ENCODE measurements around the gene C8G. TPM values are rescaled to one million over a fixed set of nuclear protein-coding genes. Genes with fewer than 3 reads are reported as not detected.
A peak's percentile ranks its signal among the peaks of the same experiment; 100 is the strongest.

The C8G gene
- total RNA-seq, 2 donors from 2014 or later = 3.9 to 8.3 TPM

DNA sequence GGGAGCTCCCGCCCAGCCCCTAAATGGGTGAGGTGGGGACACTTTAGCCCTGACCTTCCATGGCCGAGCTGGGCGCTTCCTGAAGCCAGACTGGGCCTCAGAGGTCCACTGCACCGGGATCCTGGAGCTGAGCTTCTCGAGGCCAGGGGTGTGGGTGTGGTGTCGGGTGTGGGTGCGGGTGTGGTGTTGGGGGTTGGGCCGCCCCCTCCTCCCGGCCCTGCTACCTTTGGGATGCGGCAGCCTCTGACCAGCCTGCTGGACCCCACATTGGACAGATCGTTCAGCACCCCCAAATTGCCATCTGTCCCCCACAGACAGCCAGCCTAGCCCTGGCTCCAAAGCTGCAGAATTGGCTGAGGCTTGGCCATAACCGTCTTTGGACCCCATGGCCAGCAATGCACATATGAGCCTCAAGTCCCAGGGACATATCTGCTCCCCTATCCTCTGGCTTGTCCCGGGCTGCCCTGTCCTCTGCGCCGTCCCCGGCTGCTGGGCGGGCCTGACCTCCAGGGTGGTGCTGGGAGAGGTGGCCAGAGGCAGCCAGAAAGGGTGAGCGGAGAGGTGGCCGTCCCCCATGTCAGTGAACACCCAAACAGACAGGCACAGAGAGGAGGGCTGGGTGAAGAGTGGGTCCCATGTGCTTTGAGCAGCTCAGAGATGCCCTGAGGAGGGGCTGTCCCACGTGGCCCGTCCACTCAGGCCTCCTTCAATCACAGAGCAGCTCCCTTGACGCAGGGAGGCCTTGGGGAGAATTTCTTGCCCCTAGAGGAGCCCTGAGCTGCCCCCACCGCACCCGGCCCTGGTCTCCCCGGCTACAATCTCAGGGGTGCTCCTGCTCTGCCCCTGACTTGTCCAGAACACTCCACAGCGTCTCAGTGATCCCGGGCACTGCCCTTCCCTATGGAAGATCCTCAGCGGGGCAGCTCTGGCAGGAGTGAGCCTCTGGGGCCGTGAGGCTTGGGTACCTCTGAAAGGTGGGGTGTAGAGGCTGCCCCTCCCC is 28.9 kb downstream of the C8G start:
- ATAC-seq (no peak), DNase-seq (no peak)

DNA sequence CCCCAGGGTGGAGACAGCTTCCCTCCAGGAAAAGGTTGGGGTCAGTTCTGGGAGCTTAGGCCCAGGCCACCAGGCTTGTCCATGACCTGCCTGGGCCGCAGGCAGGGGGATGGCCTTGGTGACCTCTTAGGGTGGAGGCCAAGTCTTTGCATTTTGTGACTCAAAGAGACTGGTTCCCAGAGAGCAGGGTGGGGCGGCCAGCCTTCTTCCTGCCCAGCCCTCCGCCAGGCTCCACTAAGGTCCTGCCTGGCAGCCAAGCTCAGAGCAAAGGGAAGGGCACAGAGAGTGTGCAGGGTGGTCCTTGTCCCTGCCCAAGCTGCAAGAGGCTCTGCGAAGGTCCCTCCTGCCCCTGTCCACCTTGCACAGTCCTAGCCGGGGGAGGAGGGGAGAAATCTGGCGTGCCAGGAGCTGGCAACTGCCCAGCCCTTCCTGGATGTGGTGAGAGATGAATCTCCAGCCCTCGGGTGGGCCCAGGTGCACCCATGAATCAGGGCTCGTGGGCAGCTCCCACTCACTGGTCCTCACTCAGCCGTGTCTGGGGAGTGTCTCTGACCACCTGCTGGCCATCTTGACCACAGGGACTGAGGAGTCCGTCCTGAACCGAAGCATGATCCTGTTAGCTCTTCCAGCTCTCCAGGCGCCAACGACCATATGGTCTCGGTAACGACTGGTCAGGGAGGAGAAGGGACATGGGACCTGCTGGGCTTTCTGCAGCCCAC is 29.9 kb downstream of the C8G start:
- DNase-seq (no peak), ATAC-seq (peak; percentile 42)
- intact Hi-C loops (cut with DNase I, micrococcal nuclease) = no loop called here

More for the DNA sequence above, 28.9 kb downstream of the C8G start:
- intact Hi-C loops (cut with DNase I, micrococcal nuclease) = no loop called here

DNA sequence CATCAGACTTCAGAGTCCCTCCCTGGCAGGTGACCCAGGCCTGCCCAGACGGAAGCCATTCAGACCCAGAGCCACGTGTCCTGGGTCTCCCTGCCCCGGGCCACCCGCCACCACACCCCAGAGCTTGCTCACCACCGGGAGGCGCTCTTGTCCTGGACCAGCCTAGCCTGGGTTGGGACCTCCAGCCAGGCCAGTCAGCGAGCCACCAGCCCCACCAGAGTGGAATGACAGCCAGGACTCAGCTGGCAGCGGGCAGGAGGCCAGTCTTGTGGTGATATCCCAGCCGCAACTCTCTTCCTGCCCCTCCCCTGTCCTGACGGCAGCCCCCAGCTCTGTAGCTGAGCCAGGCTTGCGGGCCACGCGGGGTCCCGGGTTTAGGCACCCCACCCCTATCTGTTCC is 30.6 kb downstream of the C8G start:
- no peak for DNase-seq
- no peak for ATAC-seq
- intact Hi-C loops (cut with DNase I, micrococcal nuclease) = no loop called here

DNA sequence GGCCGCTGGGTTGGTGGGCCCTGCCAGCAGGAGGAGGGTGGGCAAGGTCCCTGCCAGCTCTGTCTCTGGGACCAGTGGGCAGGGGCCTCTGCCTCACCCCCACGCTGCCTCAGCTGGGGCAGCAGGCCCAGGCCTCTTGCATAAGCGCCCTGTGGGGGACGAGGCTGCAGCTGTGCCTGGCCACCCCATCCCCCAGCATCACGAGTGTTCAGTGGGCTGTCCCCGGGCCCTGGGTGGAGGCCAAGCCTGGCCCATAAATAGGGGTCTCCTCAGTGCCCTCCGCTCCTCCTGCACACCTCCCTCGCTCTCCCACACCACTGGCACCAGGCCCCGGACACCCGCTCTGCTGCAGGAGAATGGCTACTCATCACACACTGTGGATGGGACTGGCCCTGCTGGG is 32.2 kb downstream of the C8G start, which contains the start of gene PTGDS:
PTGDS (plus strand) TSS at position 282 of the 400 bp plus-strand sequence; CDS start at position 357, 75 bp downstream.
- ATAC-seq (no peak), DNase-seq (no peak)
- intact Hi-C loops (cut with DNase I, micrococcal nuclease) = no loop called here

DNA sequence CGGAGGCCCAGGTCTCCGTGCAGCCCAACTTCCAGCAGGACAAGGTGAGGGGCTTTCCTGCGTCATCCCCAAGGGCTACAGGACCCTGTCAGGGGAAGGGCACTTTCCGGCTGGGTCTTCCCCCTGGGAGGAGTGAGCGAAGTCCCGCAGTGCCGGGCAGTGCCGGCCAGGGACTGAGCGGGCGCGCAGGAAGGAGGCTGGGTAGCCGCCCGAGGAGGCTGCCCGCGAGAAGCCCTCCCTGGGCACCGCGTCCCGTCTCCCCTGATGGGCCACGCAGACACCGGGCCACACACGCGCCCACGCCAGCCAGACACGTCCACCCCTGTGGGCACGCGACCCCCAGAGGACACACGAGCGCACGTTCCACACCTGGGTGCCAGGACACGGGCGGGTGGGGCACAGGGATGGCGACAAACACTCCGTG is 32.6 kb downstream of the C8G start:
- intact Hi-C loops (cut with DNase I, micrococcal nuclease) = no loop called here
- ATAC-seq (peak; percentile 15), DNase-seq (no peak)

DNA sequence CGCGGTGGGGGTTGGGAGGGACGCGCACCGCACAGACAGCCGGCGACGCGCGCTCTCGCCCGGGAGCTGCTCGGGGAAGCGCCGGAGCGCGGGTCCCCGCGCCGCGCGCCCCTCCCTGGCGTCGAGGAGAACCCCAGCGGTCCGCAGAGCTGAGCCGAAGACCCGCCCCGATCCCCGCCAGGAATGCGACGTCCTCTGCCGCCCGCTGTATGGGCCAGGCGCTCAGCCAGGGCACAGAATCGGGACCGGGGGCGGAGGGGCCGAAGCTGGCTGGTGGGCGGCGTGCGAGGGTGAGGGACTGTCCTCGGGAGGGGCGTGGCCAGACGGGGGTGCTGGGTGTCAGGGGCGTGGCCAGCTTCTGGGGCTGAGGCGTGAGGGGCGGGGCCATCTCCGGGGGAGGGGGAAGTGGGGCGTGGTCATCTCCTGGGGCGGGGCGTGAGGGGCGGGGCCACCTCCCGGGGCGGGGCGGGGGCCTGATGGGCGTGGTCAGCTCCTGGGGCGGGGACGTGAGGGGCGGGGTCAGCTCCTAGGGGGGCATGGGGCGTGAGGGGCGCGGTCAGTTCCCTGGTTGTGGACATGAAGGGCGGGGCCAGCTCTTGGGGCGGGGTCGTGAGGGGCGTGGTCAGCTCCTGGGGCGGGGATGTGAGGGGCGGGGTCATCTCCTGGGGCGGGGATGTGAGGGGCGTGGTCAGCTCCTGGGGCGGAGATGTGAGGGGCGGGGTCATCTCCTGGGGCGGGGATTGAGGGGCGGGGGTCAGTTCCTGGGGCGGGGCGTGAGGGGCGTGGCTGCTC is 33.2 kb downstream of the C8G start:
- ATAC-seq (peak; percentile 71), DNase-seq (peak; percentile 70 to 78)
- intact Hi-C loops (cut with DNase I, micrococcal nuclease) = no loop called here

DNA sequence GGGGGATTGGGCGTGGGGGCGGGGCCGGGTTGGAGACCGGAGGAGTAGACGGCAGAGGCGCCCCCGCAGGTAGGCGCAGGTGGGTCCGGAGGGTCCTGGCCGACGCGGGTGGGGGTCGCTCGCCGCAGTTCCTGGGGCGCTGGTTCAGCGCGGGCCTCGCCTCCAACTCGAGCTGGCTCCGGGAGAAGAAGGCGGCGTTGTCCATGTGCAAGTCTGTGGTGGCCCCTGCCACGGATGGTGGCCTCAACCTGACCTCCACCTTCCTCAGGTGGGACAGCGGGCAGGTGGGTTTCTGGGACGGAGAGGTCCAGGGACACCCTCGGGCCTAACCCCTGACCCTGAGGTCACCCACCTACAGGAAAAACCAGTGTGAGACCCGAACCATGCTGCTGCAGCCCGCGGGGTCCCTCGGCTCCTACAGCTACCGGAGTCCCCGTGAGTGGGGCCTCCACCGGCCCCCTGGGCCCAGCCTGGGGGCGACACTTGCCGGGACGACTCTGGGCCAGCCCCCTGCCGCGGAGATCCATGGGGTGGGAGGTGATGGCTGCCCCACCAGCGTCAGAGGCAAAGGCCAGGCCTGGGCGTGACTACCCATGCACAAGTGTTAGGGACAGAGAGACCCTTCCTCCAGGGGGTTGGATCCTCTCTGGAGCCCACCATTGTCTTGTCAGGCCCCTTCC is 34.0 kb downstream of the C8G start:
- DNase-seq (peak in 1 of 2 donors; percentile 46), ATAC-seq (no peak)
- intact Hi-C loops (cut with DNase I, micrococcal nuclease) = no loop called here

DNA sequence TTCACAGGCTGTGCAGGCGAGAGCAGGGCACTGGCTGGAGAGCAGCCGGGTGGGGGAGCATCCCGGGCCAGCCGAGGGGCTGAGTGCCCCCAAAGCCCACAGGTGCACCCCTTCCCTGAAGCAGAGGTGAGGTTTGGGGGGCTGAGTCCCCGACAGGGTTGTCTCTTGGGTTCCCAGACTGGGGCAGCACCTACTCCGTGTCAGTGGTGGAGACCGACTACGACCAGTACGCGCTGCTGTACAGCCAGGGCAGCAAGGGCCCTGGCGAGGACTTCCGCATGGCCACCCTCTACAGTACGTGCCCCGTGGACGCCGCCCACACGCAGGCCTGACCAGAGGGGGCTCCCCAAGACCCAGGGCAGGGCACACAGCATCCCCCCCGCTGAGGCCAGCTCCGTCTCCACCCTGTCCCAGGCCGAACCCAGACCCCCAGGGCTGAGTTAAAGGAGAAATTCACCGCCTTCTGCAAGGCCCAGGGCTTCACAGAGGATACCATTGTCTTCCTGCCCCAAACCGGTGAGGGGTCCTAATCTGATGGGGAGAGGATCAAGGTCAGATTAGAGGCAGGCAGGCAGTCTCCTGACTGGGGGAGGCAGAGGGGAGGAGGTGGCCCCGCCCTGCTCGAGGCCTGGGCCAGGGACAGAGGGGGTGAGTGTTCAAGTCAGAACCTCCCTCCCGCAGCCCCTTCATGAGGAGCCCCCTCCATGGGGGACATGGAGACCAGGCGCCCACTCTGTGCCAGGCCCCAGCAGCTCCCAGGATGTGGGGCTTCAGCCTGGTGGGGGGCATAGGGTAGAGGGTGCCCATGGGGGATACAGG is 34.9 kb downstream of the C8G start:
- no peak for ATAC-seq
- no peak for DNase-seq
- intact Hi-C loops (cut with DNase I, micrococcal nuclease) = no loop called here

DNA sequence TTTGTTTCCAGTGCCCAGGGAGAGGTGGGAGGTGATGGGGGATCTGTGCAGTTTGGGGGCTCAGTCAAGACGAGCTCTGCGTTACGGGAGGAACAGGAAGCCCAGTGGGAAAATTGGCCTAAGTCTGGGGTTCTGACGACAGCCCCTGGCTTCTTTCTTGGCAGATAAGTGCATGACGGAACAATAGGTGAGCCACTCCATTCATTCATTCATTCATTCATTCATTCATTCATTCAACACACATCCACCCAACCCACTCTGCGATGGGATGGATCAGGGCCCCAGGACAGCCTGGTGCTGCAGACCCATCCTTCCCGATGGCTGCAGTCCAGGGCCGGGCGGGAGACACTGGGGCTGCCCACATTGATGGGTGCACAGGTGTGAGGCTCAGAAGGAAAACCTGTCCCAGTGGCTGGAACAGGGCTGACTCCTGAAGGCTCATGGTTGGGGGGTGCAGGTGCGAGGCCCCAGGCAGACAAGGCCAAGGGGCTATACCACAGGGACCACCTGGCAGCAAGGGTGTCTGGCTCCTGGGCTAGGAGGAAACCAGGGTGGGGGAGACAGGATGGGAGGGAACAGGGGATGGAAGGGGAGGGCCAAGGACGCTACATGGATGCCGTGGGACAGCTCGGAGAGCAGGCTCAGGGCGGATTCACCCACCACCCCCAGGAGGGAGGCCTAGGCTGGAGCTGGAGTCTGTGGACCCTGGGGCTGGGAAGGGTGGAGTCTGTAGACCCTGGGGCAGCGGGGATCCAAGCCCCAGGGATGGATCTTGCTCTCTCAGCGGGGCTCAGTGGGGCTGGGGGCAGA is 35.8 kb downstream of the C8G start:
- DNase-seq (no peak), ATAC-seq (no peak)
- intact Hi-C loops (cut with DNase I, micrococcal nuclease) = no loop called here

DNA sequence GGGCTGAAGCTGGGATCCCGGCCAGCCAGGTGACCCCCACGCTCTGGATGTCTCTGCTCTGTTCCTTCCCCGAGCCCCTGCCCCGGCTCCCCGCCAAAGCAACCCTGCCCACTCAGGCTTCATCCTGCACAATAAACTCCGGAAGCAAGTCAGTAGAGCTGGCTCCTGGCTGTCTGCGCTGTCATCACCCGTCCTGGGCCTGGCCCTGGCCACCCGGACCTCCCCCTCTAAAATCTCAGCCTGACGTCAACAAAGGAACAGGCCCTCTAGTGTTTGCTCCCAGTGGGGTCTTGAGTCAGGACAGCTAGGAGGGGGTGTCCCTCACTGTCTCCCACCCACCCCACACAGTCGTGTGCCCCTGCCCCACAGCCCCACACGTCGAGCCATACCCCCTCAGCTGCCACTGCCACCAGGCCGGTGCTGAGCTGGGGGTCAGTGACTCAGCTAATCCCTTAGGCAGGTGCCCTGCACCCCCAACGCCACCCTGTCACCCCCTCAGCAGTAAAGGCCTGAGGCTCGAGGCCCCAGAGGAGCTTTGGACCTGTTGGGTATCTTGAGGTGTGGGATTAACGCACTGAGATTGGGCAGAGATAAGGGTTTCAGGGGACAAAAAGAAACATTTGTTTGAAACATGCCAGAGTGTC is 36.7 kb downstream of the C8G start:
- intact Hi-C loops (cut with DNase I, micrococcal nuclease) = no loop called here
- no peak for DNase-seq
- no peak for ATAC-seq

DNA sequence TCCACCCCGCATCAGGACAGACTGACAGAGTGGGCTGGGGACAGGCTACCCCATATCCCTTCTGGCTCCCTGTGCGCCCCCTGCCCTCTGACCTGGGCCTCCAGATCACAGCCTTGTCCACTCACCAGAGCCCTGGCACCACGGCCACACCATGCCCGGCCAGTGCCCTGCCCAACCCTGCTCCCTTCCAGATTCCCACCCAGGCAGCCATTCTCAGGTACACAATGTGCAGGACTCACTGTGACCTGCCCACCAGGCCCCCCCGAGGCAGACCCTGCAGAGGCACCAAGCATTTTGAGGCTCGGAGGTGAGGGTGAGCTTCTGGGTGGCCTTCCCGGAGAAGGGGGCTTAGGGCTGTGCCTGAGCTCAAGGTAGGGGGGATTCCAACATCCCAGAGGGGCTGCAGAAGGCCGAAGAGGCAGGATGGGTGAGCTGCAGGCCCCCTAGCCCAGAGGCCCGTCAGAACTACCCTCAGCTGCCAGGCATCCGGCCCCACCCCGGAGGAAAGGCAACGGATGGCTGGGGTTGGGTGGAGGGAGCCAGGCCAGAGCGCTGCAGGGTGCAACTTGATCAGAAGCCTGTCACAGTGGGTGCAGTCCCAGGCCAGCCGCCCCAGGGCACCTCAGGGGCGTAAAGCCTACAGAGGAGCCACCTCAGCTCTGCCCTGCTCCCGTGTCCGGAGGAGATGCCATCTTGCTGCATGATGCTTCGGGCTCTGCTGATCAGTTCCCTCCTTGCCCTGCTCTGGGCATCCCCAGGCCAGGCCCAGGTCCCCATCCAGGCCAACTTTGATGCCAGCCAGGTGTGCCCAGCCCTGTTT is 37.4 kb downstream of the C8G start, which contains the start of gene LCNL1:
LCNL1 (plus strand) TSS at position 762 of the 820 bp plus-strand sequence. CDS start 594 bp downstream, outside the sequence.
- intact Hi-C loops (cut with DNase I, micrococcal nuclease) = no loop called here
- no peak for DNase-seq
- no peak for ATAC-seq

DNA sequence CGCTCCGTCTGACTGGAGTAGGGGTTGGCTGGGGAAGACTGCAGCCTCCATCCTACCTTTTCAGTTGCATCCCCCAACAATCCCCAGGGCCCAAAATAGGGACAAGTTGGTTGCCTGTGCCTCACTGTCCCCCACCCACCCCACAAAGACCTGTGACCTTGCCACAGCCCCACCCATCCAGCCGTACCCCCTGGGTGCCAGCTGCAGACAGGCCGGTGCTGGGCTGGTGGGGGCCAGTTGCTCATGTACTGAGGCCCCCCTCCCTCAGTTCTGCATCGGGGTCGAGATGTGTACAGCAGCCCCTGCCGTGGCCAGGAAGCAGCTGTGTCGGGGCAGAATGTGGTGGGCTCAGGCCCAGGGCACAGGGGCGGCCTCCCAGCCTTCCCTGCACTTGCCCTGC is 38.1 kb downstream of the C8G start:
- no peak for ATAC-seq
- DNase-seq = no peak
- intact Hi-C loops (cut with DNase I, micrococcal nuclease) = no loop called here

DNA sequence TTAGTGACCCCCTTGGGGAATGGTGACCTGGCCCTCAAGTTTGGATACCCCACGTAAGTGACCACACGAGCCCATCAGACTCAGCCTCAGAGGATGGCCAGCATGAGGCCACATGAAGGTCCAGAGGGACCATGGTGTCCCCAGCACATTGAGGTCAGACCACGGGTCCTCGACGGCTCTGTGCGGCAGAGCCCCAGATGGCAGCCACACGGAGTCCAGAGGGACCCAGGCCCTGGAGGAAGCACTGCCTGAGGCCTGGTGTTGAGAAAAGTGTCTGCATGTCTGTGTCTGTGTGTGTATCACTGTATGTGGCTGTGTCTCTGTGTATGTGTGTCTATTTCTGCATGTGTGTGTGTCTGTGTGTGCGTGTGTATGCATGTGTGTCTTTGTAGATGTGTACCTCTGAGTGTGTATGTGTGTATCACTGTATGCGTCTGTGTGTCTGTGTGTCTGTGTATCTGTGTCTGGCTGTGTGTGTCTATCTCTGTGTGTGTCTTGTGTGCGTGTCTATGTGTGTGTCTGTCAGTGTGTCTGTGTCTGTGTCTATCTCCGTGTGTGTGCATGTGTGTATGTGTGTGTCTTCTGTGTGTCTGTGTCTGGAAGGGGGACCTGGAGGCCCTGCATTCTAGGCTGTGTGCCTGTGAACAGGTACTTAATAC is 38.7 kb downstream of the C8G start:
- DNase-seq (no peak), ATAC-seq (no peak)
- intact Hi-C loops (cut with DNase I, micrococcal nuclease) = no loop called here

DNA sequence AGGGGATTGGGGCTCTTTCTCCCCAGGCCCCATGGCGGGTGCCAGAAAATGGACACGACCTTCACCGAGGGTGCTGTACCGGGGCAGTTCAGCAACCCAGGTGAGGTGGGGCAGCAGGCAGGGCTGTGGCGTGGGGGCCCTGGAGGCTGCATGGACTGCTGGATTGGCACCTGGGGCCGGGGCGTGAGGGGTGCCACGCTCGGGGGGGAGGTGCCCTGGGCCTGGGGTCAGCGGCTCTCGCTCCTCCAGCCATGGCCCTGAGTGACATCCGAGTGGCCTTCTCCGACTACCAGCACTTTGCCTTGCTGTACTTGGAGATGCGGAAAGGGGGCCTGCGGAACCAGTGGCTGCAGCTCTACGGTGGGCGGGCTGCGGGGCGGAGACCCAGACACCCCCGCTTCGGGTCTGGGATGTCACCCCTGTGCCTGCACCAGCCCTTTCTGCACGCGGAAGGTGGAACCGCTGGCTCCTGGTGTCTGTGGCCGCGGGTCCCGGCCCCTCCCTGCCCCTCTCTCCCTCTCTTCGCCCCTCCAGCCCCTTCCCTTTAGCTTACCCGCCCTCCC is 39.5 kb downstream of the C8G start:
- no peak for DNase-seq
- ATAC-seq = no peak
- intact Hi-C loops (cut with DNase I, micrococcal nuclease) = no loop called here

Measured in left colon (tissue), 2 donors.